ENCODE data around the gene NFRKB.
"Not testable (repeated sequence)": the region's sequence is repeated elsewhere in the genome, so short reads cannot be mapped to it uniquely, and the experiment has no call there.

The NFRKB gene

GRCh38 chr11:129849447-129850130, 45.8 kb downstream of the NFRKB start:
- H3K4me3 ChIP-seq (ENCODE audit: insufficient read depth, low read depth, low read length, poor library complexity, severe bottlenecking): no peak overlapping the region
- H3K27ac ChIP-seq (ENCODE audit: insufficient read depth, low read length, poor library complexity, severe bottlenecking): no peak overlapping the region
- no peaks in the 10 kb centered on the region for H3K9me3 ChIP-seq (ENCODE audit: control insufficient read depth, low read length)
- H3K27me3 ChIP-seq (replicated peaks; ENCODE audit: control insufficient read depth, insufficient read depth, low read length, poor library complexity, severe bottlenecking): no peaks in the 10 kb centered on the region
- peaks cover 24% of the 10 kb centered on the region for H3K4me1 ChIP-seq (ENCODE audit: control insufficient read depth, insufficient read depth, low read length, poor library complexity, severe bottlenecking)
- no peak for DNase-seq
- no peaks in the 10 kb centered on the region for H3K36me3 ChIP-seq (ENCODE audit: control insufficient read depth, insufficient read depth, low read length)

GRCh38 chr11:129847361-129847760, 48.0 kb downstream of the NFRKB start:
- not testable (repeated sequence) for H3K4me1 ChIP-seq (ENCODE audit: control insufficient read depth, insufficient read depth, low read length, poor library complexity, severe bottlenecking); H3K9me3 ChIP-seq (ENCODE audit: control insufficient read depth, low read length); H3K27me3 ChIP-seq (replicated peaks; ENCODE audit: control insufficient read depth, insufficient read depth, low read length, poor library complexity, severe bottlenecking); H3K36me3 ChIP-seq (ENCODE audit: control insufficient read depth, insufficient read depth, low read length); H3K4me3 ChIP-seq (ENCODE audit: insufficient read depth, low read depth, low read length, poor library complexity, severe bottlenecking); DNase-seq; H3K27ac ChIP-seq (ENCODE audit: insufficient read depth, low read length, poor library complexity, severe bottlenecking)

GRCh38 chr11:129846508-129847335, 48.7 kb downstream of the NFRKB start:
- peak overlapping the region; percentile 53 for H3K27ac ChIP-seq (ENCODE audit: insufficient read depth, low read length, poor library complexity, severe bottlenecking)
- no peaks in the 10 kb centered on the region for H3K9me3 ChIP-seq (ENCODE audit: control insufficient read depth, low read length)
- peak overlapping the region; percentile 15 for H3K4me3 ChIP-seq (ENCODE audit: insufficient read depth, low read depth, low read length, poor library complexity, severe bottlenecking)
- peaks cover 7% of the 10 kb centered on the region for H3K4me1 ChIP-seq (ENCODE audit: control insufficient read depth, insufficient read depth, low read length, poor library complexity, severe bottlenecking)
- no peaks in the 10 kb centered on the region for H3K27me3 ChIP-seq (replicated peaks; ENCODE audit: control insufficient read depth, insufficient read depth, low read length, poor library complexity, severe bottlenecking)
- H3K36me3 ChIP-seq (ENCODE audit: control insufficient read depth, insufficient read depth, low read length): no peaks in the 10 kb centered on the region
- peak in 1 of 3 donors; percentile 18 for DNase-seq

Data from effector memory CD4-positive, alpha-beta T cell (primary cell).